ENCODE measurements around the gene SSU72.
"Not testable (repeated sequence)": the region's sequence is repeated elsewhere in the genome, so short reads cannot be mapped to it uniquely, and the experiment has no call there.

Gene SSU72

GRCh38 chr1:1562556-1563195 is 12.0 kb downstream of the SSU72 start:
- H3K9ac ChIP-seq (ENCODE audit: low read depth, low read length): no peak overlapping the region
- H3K36me3 ChIP-seq (ENCODE audit: insufficient read depth, low read depth, low read length): peaks cover 69% of the 10 kb centered on the region
- H3K27me3 ChIP-seq (ENCODE audit: insufficient read depth, low read length): no peaks in the 10 kb centered on the region
- no peak overlapping the region for H3K27ac ChIP-seq (ENCODE audit: low read length)
- H3K9me3 ChIP-seq (ENCODE audit: insufficient read depth, low read depth, low read length): no peaks in the 10 kb centered on the region
- no peak overlapping the region for H3K4me3 ChIP-seq (ENCODE audit: low read length)
- no peaks in the 10 kb centered on the region for H3K4me1 ChIP-seq (ENCODE audit: insufficient read depth, low read length)

- Histone ChIP-seq H3K36me3 (ENCODE audit: insufficient read depth, low read depth, low read length) (peaks cover 69% of the 10 kb centered on the region), H3K9ac (ENCODE audit: low read depth, low read length) (no peak overlapping the region), H3K4me1 (ENCODE audit: insufficient read depth, low read length) (no peaks in the 10 kb centered on the region)
Measured at GRCh38 chr1:1561801-1562470, 12.7 kb downstream of the SSU72 start.

GRCh38 chr1:1560178-1560577 is 14.5 kb downstream of the SSU72 start:
- Histone ChIP-seq H3K9ac (ENCODE audit: low read depth, low read length) (no peak overlapping the region), H3K4me1 (ENCODE audit: insufficient read depth, low read length) (no peaks in the 10 kb centered on the region), H3K36me3 (ENCODE audit: insufficient read depth, low read depth, low read length) (peaks cover 59% of the 10 kb centered on the region)

More at GRCh38 chr1:1561801-1562470, 12.7 kb downstream of the SSU72 start:
- H3K27ac ChIP-seq (ENCODE audit: low read length): no peak overlapping the region
- no peak overlapping the region for H3K4me3 ChIP-seq (ENCODE audit: low read length)
- H3K27me3 ChIP-seq (ENCODE audit: insufficient read depth, low read length): no peaks in the 10 kb centered on the region
- H3K9me3 ChIP-seq (ENCODE audit: insufficient read depth, low read depth, low read length): no peaks in the 10 kb centered on the region

GRCh38 chr1:1559066-1559465 is 15.6 kb downstream of the SSU72 start:
- H3K4me1 ChIP-seq (ENCODE audit: insufficient read depth, low read length): no peaks in the 10 kb centered on the region
- H3K27ac ChIP-seq (ENCODE audit: low read length): no peak overlapping the region
- peaks cover 50% of the 10 kb centered on the region for H3K36me3 ChIP-seq (ENCODE audit: insufficient read depth, low read depth, low read length)
- no peaks in the 10 kb centered on the region for H3K9me3 ChIP-seq (ENCODE audit: insufficient read depth, low read depth, low read length)
- H3K4me3 ChIP-seq (ENCODE audit: low read length): no peak overlapping the region
- no peaks in the 10 kb centered on the region for H3K27me3 ChIP-seq (ENCODE audit: insufficient read depth, low read length)
- H3K9ac ChIP-seq (ENCODE audit: low read depth, low read length): no peak overlapping the region

More at GRCh38 chr1:1560178-1560577, 14.5 kb downstream of the SSU72 start:
- H3K9me3 ChIP-seq (ENCODE audit: insufficient read depth, low read depth, low read length): no peaks in the 10 kb centered on the region
- H3K27ac ChIP-seq (ENCODE audit: low read length): no peak overlapping the region
- no peaks in the 10 kb centered on the region for H3K27me3 ChIP-seq (ENCODE audit: insufficient read depth, low read length)
- H3K4me3 ChIP-seq (ENCODE audit: low read length): no peak overlapping the region

GRCh38 chr1:1558591-1558990 is 16.1 kb downstream of the SSU72 start:
- no peaks in the 10 kb centered on the region for H3K27me3 ChIP-seq (ENCODE audit: insufficient read depth, low read length)
- H3K9ac ChIP-seq (ENCODE audit: low read depth, low read length): no peak overlapping the region
- no peaks in the 10 kb centered on the region for H3K9me3 ChIP-seq (ENCODE audit: insufficient read depth, low read depth, low read length)
- H3K4me3 ChIP-seq (ENCODE audit: low read length): no peak overlapping the region
- peaks cover 45% of the 10 kb centered on the region for H3K36me3 ChIP-seq (ENCODE audit: insufficient read depth, low read depth, low read length)
- H3K4me1 ChIP-seq (ENCODE audit: insufficient read depth, low read length): no peaks in the 10 kb centered on the region
- H3K27ac ChIP-seq (ENCODE audit: low read length): no peak overlapping the region

- H3K36me3 ChIP-seq (ENCODE audit: insufficient read depth, low read depth, low read length): peaks cover 36% of the 10 kb centered on the region
- not testable (repeated sequence) for H3K9ac ChIP-seq (ENCODE audit: low read depth, low read length); H3K9me3 ChIP-seq (ENCODE audit: insufficient read depth, low read depth, low read length); H3K4me3 ChIP-seq (ENCODE audit: low read length); H3K27ac ChIP-seq (ENCODE audit: low read length); H3K27me3 ChIP-seq (ENCODE audit: insufficient read depth, low read length); H3K4me1 ChIP-seq (ENCODE audit: insufficient read depth, low read length)
Measured at GRCh38 chr1:1557688-1558087, 17.0 kb downstream of the SSU72 start.

- not testable (repeated sequence) for H3K4me3 ChIP-seq (ENCODE audit: low read length); H3K9ac ChIP-seq (ENCODE audit: low read depth, low read length); H3K27ac ChIP-seq (ENCODE audit: low read length); H3K9me3 ChIP-seq (ENCODE audit: insufficient read depth, low read depth, low read length); H3K27me3 ChIP-seq (ENCODE audit: insufficient read depth, low read length); H3K4me1 ChIP-seq (ENCODE audit: insufficient read depth, low read length)
- H3K36me3 ChIP-seq (ENCODE audit: insufficient read depth, low read depth, low read length): peaks cover 29% of the 10 kb centered on the region
Measured at GRCh38 chr1:1556961-1557360, 17.7 kb downstream of the SSU72 start.

GRCh38 chr1:1556505-1556904 is 18.2 kb downstream of the SSU72 start:
- H3K36me3 ChIP-seq (ENCODE audit: insufficient read depth, low read depth, low read length): peaks cover 24% of the 10 kb centered on the region
- no peak overlapping the region for H3K9ac ChIP-seq (ENCODE audit: low read depth, low read length)
- no peak overlapping the region for H3K27ac ChIP-seq (ENCODE audit: low read length)
- H3K4me3 ChIP-seq (ENCODE audit: low read length): no peak overlapping the region
- H3K27me3 ChIP-seq (ENCODE audit: insufficient read depth, low read length): no peaks in the 10 kb centered on the region
- no peaks in the 10 kb centered on the region for H3K9me3 ChIP-seq (ENCODE audit: insufficient read depth, low read depth, low read length)
- H3K4me1 ChIP-seq (ENCODE audit: insufficient read depth, low read length): no peaks in the 10 kb centered on the region

- Histone ChIP-seq H3K9ac (ENCODE audit: low read depth, low read length) (no peak overlapping the region), H3K27ac (ENCODE audit: low read length) (no peak overlapping the region), H3K4me1 (ENCODE audit: insufficient read depth, low read length) (no peaks in the 10 kb centered on the region), H3K27me3 (ENCODE audit: insufficient read depth, low read length) (no peaks in the 10 kb centered on the region), H3K4me3 (ENCODE audit: low read length) (no peak overlapping the region), H3K36me3 (ENCODE audit: insufficient read depth, low read depth, low read length) (peaks cover 13% of the 10 kb centered on the region), H3K9me3 (ENCODE audit: insufficient read depth, low read depth, low read length) (no peaks in the 10 kb centered on the region)
Measured at GRCh38 chr1:1554926-1555915, 19.4 kb downstream of the SSU72 start.

- Histone ChIP-seq H3K27ac (ENCODE audit: low read length) (no peak overlapping the region), H3K27me3 (ENCODE audit: insufficient read depth, low read length) (no peaks in the 10 kb centered on the region), H3K9me3 (ENCODE audit: insufficient read depth, low read depth, low read length) (no peaks in the 10 kb centered on the region), H3K4me3 (ENCODE audit: low read length) (no peak overlapping the region), H3K4me1 (ENCODE audit: insufficient read depth, low read length) (no peaks in the 10 kb centered on the region), H3K9ac (ENCODE audit: low read depth, low read length) (no peak overlapping the region), H3K36me3 (ENCODE audit: insufficient read depth, low read depth, low read length) (peaks cover 9% of the 10 kb centered on the region; the same call in 1 of the 2 replicates)
Measured at GRCh38 chr1:1554550-1554925, 20.1 kb downstream of the SSU72 start.

- Histone ChIP-seq H3K27ac (ENCODE audit: low read length) (no peak overlapping the region), H3K36me3 (ENCODE audit: insufficient read depth, low read depth, low read length) (peaks cover 7% of the 10 kb centered on the region; the same call in 1 of the 2 replicates), H3K9me3 (ENCODE audit: insufficient read depth, low read depth, low read length) (no peaks in the 10 kb centered on the region), H3K9ac (ENCODE audit: low read depth, low read length) (no peak overlapping the region), H3K4me3 (ENCODE audit: low read length) (no peak overlapping the region), H3K27me3 (ENCODE audit: insufficient read depth, low read length) (no peaks in the 10 kb centered on the region), H3K4me1 (ENCODE audit: insufficient read depth, low read length) (no peaks in the 10 kb centered on the region)
Measured at GRCh38 chr1:1553821-1554494, 20.7 kb downstream of the SSU72 start.
